Left lung (tissue), 10 donors: ENCODE results near the gene PLEKHG3. TPM values are rescaled to one million over a fixed set of nuclear protein-coding genes. Genes with fewer than 3 reads are reported as not detected.

Experiments
- ATAC-seq: fragments of 200-7000 bp; cut with Tn5 transposase; one replicate; pipeline ENCODE4 v1.9.1; 2020; ENCODE audit warnings: moderate library complexity
- DNase-seq, 4 donors: peaks; one replicate each; pipeline ENCODE4 v3.0.0-alpha.2; 2013 to 2020
- H3K27ac ChIP-seq, 2 donors: fragments of 200-600 bp; sonication (generic) in 1 of 2; one replicate each; pipeline versions ENCODE4 v1.5.0 to v1.8.0; 2020 to 2021
- H3K27me3 ChIP-seq, 2 donors: fragments of 200-600 bp; sonication (generic) in 1 of 2; one replicate each; pipeline versions ENCODE4 v1.5.0 to v1.8.0; 2020 to 2021
- H3K36me3 ChIP-seq, 2 donors: fragments of 200-600 bp; sonication (generic) in 1 of 2; one replicate each; pipeline versions ENCODE4 v1.5.0 to v1.8.0; 2020 to 2021
- H3K4me1 ChIP-seq, 2 donors: fragments of 200-600 bp; one replicate each; pipeline ENCODE4 v1.8.0; 2021
- H3K4me3 ChIP-seq, 2 donors: fragments of 200-600 bp; sonication (generic) in 1 of 2; one replicate each; pipeline versions ENCODE4 v1.5.0 to v1.8.0; 2020 to 2021; ENCODE audit warnings: mild to moderate bottlenecking in 1 of 2
- H3K9me3 ChIP-seq, 2 donors: fragments of 200-600 bp; sonication (generic) in 1 of 2; one replicate each; pipeline versions ENCODE4 v1.5.0 to v1.8.0; 2020 to 2021
- intact Hi-C, 2 donors: fragments of 100-400 bp; cut with DNase I; formaldehyde crosslinking; loops; one replicate each; pipeline versions ENCODE4 v1.11.2 to v1.14.2; 2022
- polyA plus RNA-seq, 6 donors: library from polyadenylated mRNA; unstranded; fragments of 120-200 nt; gene quantifications; one replicate each; pipeline ENCODE4 v1.2.1, GENCODE V29; 2013; ENCODE audit not compliant: insufficient read length in 6 of 6
- total RNA-seq, 2 donors: library from RNA; stranded (reverse); fragmentation: NEBNext Ultra II Directional; extraction: Animal tissue kit (Norgen Biotek cat#: 25700); gene quantifications; one replicate each; pipeline ENCODE4 v1.2.1, GENCODE V29; 2021
- TF ChIP-seq, protein P1 (sequence below), 2 donors: fragments of 200-600 bp; sonication (generic) in 1 of 2; IDR thresholded peaks; one replicate each; pipeline versions ENCODE4 v1.5.0 to v1.8.0; 2021; ENCODE audit warnings: antibody characterized with exemption in 2 of 2
- donor health status: DM: no; HTN: yes; CAD: no.
- donor health status: DM: no; HTN: no; CAD: no.

PLEKHG3 gene
- total and polyA plus RNA-seq, 8 donors: 31.9 to 67.3 (median 56.0) TPM

DNA sequence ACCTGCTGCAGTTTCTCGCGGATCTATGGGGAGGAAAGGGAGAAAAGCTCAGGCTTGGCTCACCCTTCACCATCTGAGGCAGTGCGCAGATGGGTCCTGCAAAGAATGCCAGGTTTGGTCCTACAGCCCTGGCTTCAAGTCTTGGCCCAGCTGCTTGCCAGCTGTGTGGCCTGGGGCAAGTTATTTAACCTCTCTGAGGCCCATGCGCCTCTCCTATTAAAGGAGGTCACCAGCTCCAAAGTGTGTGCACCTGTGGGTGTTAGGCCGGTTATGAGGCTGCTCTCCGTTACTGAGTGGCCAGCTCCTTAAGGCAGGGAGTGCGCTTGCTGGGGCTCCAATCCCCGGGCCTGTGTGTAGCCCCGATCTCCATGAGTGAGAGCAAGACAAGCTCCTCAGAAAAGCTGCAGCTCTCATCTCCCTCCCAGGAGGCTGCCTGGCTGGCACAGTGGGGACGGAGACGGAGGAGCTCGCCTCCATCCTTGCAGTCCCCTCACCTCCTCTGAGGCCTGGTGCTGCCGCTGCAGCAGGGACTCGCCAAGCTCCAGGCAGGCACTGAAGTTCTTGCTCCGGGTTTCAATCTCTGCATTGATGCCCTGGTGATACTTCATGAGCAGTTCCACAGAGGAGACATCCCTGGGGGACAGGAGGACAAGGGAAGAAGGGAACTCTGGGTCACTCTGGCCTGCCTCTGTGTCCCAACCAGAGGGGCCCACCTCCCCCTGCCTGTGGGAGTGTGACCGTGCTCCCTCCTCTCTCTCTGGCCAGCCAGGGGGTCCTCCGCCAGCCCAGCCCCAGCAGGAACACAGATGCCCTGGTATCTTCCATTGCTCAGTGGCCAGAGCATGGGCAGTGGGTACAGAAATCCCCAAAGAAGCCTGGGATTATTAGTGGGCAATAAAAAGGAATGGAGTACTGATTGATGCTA is 65.1 kb downstream of the PLEKHG3 start:
- DNase-seq (peak in 1 of 4 donors; percentile 25), ATAC-seq (no peak)
- H3K4me1 ChIP-seq: peaks cover 0 to 4% of the 10 kb centered on the region in 2 donors
- H3K27me3 ChIP-seq: no peaks in the 10 kb centered on the region
- H3K9me3 ChIP-seq: no peaks in the 10 kb centered on the region
- TF ChIP-seq, protein P1, sequence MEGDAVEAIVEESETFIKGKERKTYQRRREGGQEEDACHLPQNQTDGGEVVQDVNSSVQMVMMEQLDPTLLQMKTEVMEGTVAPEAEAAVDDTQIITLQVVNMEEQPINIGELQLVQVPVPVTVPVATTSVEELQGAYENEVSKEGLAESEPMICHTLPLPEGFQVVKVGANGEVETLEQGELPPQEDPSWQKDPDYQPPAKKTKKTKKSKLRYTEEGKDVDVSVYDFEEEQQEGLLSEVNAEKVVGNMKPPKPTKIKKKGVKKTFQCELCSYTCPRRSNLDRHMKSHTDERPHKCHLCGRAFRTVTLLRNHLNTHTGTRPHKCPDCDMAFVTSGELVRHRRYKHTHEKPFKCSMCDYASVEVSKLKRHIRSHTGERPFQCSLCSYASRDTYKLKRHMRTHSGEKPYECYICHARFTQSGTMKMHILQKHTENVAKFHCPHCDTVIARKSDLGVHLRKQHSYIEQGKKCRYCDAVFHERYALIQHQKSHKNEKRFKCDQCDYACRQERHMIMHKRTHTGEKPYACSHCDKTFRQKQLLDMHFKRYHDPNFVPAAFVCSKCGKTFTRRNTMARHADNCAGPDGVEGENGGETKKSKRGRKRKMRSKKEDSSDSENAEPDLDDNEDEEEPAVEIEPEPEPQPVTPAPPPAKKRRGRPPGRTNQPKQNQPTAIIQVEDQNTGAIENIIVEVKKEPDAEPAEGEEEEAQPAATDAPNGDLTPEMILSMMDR (IDR thresholded peaks at IDR 0.05): no peak
- intact Hi-C loops: no loop called here
- H3K27ac ChIP-seq: no peak overlapping the region
- no peak overlapping the region for H3K4me3 ChIP-seq
- H3K36me3 ChIP-seq: no peaks in the 10 kb centered on the region

DNA sequence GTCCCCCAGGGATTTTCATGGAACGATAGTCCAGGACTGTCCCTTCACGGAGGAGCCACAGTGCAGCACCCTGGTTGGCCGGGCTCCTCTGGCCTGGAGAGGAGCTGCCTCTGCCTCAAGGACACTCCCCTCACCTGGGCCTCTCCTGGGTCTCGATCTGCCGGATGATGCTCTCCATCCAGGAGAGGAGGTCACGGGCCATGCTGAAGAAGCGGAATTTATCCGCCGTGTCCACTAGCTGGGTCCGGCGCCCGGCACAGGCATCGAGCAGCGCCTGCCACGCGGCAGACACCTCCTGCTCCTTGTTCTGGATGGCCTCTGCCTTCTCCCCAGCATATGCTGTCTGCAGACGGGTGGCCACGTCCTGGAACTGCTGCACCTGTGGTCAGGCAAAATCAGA is 66.5 kb downstream of the PLEKHG3 start:
- Histone ChIP-seq H3K4me1 (no peaks in the 10 kb centered on the region), H3K36me3 (no peaks in the 10 kb centered on the region), H3K4me3 (no peak overlapping the region), H3K27ac (no peak overlapping the region), H3K27me3 (no peaks in the 10 kb centered on the region), H3K9me3 (no peaks in the 10 kb centered on the region)
- DNase-seq: peak in 1 of 4 donors; percentile 26
- TF ChIP-seq, protein P1 (IDR thresholded peaks at IDR 0.05): no peak
- intact Hi-C loops: no loop called here
- no peak for ATAC-seq

DNA sequence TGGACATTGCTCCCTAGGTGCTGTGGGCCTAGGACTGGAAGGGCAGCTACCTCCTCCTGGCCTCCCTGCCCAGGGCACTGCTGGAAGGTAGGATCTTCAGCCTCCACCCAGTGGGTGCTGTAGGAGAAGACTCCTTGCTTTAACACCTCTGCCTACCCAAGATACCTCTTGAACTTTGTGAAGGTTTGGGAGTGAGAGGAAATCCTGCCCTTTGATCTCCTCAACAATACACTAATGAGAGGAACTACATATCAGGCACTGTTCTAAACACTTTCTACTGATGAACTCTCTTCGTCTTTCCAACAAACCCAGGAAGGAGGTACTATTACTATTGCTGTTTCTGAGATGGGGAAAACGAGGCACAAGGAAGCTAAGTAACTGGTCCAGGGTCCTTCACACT is 66.9 kb downstream of the PLEKHG3 start:
- Histone ChIP-seq H3K4me1 (no peaks in the 10 kb centered on the region), H3K36me3 (no peaks in the 10 kb centered on the region), H3K27ac (no peak overlapping the region), H3K4me3 (no peak overlapping the region), H3K27me3 (no peaks in the 10 kb centered on the region), H3K9me3 (no peaks in the 10 kb centered on the region)
- DNase-seq: no peak
- ATAC-seq: no peak
- TF ChIP-seq, protein P1 (IDR thresholded peaks at IDR 0.05): no peak
- intact Hi-C loops: no loop called here

DNA sequence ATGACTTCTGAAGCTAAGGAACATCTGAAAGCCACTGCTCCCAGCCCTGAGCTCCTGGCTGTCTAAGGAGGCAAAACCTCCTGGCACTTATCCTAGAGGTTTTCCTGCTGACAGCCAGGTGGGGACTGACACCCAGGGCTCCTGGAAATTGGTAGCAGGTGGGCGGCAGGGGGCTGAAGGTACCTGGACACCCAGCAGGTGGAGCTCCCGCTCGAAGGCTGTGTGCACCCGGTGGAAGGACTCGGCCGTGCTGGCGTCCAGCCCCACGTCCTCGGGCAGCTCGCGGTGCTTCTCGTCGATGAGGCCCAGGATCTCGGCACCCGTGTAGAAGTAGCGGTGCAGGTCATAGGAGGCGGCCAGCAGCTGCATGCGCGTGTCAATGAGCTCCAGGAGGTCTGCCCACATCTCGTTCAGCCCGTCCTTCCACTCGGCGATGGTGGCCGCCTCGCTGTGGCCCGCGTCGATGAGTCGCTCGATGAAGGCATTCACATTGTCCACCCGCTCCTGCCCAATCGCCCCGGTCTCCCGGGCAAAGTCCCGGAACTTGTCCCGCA is 68.2 kb downstream of the PLEKHG3 start:
- H3K4me3 ChIP-seq: no peak overlapping the region
- ATAC-seq (no peak), DNase-seq (peak in 1 of 4 donors; percentile 31)
- TF ChIP-seq, protein P1 (IDR thresholded peaks at IDR 0.05): no peak
- H3K9me3 ChIP-seq: no peaks in the 10 kb centered on the region
- no peak overlapping the region for H3K27ac ChIP-seq
- no peaks in the 10 kb centered on the region for H3K4me1 ChIP-seq
- H3K36me3 ChIP-seq: no peaks in the 10 kb centered on the region
- no peaks in the 10 kb centered on the region for H3K27me3 ChIP-seq
- intact Hi-C loops: no loop called here

DNA sequence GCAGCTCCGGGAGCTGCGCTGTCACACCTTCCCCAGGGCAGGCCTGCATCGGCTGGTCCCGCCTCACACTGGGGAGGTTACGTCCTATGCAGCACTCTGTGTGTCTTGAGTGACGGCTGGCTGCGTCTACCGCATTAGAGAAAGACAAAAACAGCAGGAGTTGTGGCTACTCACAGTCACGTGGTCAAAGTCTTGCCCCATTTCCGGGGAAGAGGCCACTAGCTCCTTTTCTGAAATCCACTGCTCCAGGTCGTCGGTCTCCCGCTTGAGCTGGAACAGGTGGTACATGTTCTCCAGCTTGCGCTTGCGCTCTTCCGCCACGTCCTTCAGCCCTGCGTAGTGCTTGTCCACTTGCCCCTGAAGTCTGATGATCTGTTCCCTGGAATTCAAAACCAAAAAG is 68.8 kb downstream of the PLEKHG3 start:
- intact Hi-C loops: no loop called here
- no peaks in the 10 kb centered on the region for H3K9me3 ChIP-seq
- H3K4me1 ChIP-seq: no peaks in the 10 kb centered on the region
- DNase-seq (peak in 1 of 4 donors; percentile 23), ATAC-seq (no peak)
- H3K36me3 ChIP-seq: no peaks in the 10 kb centered on the region
- no peak overlapping the region for H3K27ac ChIP-seq
- H3K27me3 ChIP-seq: no peaks in the 10 kb centered on the region
- TF ChIP-seq, protein P1 (IDR thresholded peaks at IDR 0.05): no peak
- no peak overlapping the region for H3K4me3 ChIP-seq
